Measurements from ENCODE around the gene LENG8. TPM values are rescaled to one million over a fixed set of nuclear protein-coding genes. Genes with fewer than 3 reads are reported as not detected.

LENG8 gene
- total and polyA plus RNA-seq, 2 of the 13 experiments (the other 11 are each of a cell fraction or from before 2014, with no cell fraction given): 14.3 to 41.9 TPM

DNA sequence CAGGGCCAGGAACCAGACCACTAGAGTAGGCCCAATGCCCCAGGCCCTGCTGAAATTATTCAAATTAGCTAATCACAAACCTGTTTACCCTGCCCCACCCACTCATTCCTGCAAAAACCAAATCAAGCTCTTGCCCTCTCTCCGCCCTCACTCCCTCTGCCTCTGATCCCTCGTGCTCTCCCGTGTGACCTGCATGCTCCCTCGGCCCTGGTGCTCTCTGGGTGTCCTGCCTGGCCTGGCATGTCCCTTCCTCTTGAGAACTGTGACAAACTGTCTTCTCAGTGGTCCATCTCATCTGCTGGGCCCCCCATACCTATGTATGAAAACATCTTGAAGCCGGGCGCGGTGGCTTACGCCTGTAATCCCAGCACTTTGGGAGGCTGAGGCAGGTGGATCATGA lies 45.9 kb upstream of the LENG8 start:
- in situ Hi-C loops (cut with HindIII; ENCODE audit: extremely low pct_ligation_motif_present, low pct_unique_long_range_greater_than_20kb): no loop called here
- WGBS (ENCODE audit: low lambda C conversion rate): 17% methylated on average over 4 of the region's 8 CpGs
- POLR2A ChIA-PET: no interaction called here

DNA sequence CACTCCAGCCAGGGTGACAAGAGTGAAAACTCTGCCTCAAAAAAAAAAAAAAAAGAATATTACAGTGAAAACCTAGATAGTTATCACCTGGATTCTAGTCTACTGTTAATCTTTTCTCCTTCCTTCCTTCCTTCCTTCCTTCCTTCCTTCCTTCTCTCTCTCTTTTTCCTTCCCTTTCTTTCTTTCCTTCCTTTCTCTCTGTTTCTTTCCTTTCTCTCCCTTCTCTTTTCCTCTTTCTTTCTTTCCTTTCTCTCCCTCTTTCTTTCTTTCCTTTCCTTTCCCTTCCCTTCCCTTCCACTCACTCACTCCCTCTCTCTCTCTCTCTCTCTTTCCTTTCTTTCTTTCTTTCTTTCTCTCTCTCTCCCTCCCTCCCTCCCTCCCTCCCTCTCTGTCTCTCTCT lies 43.4 kb upstream of the LENG8 start:
- ChIA-PET CTCF (ENCODE audit: low intra/inter-chr PET ratio, low total read pairs) (no interaction called here), POLR2A (no interaction called here)
- H3K4me2 ChIP-seq (ENCODE audit: low read depth, low read length): no peak overlapping the region
- FAIRE-seq (no peak), DNase-seq (ENCODE audit: low spot score) (no peak), ATAC-seq (no peak)
- no peaks in the 10 kb centered on the region for H3K4me1 ChIP-seq (ENCODE audit: insufficient read depth, low read length)
- no peak overlapping the region for H3K9ac ChIP-seq (ENCODE audit: insufficient read depth, low read depth, low read length)
- in situ Hi-C loops (cut with HindIII; ENCODE audit: extremely low pct_ligation_motif_present, low pct_unique_long_range_greater_than_20kb) (no loop called here), intact Hi-C loops (cut with micrococcal nuclease; ENCODE audit: unreplicated experiment) (no loop called here)
- H3K27me3 ChIP-seq (ENCODE audit: control insufficient read depth in 1 of 2, insufficient read depth in 2 of 2, low read length in 2 of 2): no peaks in the 10 kb centered on the region; a peak in 1 of 5 replicates
- no peak overlapping the region for H3K4me3 ChIP-seq (replicated peaks in 1 of 3; ENCODE audit: insufficient read depth in 1 of 3, low read depth in 2 of 3, low read length in 3 of 3)
- no peak overlapping the region for H2AFZ ChIP-seq (ENCODE audit: low read length)
- BruUV-seq (replicated peaks): no TSS peak
- H3K27ac ChIP-seq (ENCODE audit: extremely low read length, insufficient read depth, low read length): no peak overlapping the region
- no peaks in the 10 kb centered on the region for H3K36me3 ChIP-seq (replicated peaks in 1 of 2; ENCODE audit: control insufficient read depth in 1 of 2, insufficient read depth in 2 of 2, low read length in 2 of 2)
- H3K9me3 ChIP-seq (ENCODE audit: low read length): no peaks in the 10 kb centered on the region
- no peaks in the 10 kb centered on the region for H4K20me1 ChIP-seq (ENCODE audit: insufficient read depth, low read length)
- H3K79me2 ChIP-seq (ENCODE audit: insufficient read depth, low read length): no peaks in the 10 kb centered on the region
- no peak for TF ChIP-seq KLF13 (CRISPR knock-in tag; IDR thresholded peaks at IDR 0.05)
- no peak for TF ChIP-seq MAFG (CRISPR knock-in tag; IDR thresholded peaks at IDR 0.05)
- TF ChIP-seq TGIF2 (CRISPR knock-in tag; IDR thresholded peaks at IDR 0.05): no peak
- no peak for TF ChIP-seq NR2F1 (CRISPR knock-in tag; IDR thresholded peaks at IDR 0.05)
- no peak for TF ChIP-seq EZH2 (conservative IDR thresholded peaks at IDR 0.05; ENCODE audit: low read depth, low read length)
- no peak for TF ChIP-seq PCBP2 (optimal IDR thresholded peaks at IDR 0.05; ENCODE audit: low read depth, low read length, poor library complexity, severe bottlenecking)
- TF ChIP-seq, protein P1, sequence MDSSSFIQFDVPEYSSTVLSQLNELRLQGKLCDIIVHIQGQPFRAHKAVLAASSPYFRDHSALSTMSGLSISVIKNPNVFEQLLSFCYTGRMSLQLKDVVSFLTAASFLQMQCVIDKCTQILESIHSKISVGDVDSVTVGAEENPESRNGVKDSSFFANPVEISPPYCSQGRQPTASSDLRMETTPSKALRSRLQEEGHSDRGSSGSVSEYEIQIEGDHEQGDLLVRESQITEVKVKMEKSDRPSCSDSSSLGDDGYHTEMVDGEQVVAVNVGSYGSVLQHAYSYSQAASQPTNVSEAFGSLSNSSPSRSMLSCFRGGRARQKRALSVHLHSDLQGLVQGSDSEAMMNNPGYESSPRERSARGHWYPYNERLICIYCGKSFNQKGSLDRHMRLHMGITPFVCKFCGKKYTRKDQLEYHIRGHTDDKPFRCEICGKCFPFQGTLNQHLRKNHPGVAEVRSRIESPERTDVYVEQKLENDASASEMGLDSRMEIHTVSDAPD (CRISPR knock-in tag; IDR thresholded peaks at IDR 0.05): no peak
- no peak for TF ChIP-seq HIVEP1 (CRISPR knock-in tag; IDR thresholded peaks at IDR 0.05)
- TF ChIP-seq, protein P2, sequence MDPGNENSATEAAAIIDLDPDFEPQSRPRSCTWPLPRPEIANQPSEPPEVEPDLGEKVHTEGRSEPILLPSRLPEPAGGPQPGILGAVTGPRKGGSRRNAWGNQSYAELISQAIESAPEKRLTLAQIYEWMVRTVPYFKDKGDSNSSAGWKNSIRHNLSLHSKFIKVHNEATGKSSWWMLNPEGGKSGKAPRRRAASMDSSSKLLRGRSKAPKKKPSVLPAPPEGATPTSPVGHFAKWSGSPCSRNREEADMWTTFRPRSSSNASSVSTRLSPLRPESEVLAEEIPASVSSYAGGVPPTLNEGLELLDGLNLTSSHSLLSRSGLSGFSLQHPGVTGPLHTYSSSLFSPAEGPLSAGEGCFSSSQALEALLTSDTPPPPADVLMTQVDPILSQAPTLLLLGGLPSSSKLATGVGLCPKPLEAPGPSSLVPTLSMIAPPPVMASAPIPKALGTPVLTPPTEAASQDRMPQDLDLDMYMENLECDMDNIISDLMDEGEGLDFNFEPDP (CRISPR knock-in tag; conservative IDR thresholded peaks at IDR 0.05): no peak
- TF ChIP-seq ZNF329 (CRISPR knock-in tag; IDR thresholded peaks at IDR 0.05; ENCODE audit: low read depth): no peak
- TF ChIP-seq, protein P3, sequence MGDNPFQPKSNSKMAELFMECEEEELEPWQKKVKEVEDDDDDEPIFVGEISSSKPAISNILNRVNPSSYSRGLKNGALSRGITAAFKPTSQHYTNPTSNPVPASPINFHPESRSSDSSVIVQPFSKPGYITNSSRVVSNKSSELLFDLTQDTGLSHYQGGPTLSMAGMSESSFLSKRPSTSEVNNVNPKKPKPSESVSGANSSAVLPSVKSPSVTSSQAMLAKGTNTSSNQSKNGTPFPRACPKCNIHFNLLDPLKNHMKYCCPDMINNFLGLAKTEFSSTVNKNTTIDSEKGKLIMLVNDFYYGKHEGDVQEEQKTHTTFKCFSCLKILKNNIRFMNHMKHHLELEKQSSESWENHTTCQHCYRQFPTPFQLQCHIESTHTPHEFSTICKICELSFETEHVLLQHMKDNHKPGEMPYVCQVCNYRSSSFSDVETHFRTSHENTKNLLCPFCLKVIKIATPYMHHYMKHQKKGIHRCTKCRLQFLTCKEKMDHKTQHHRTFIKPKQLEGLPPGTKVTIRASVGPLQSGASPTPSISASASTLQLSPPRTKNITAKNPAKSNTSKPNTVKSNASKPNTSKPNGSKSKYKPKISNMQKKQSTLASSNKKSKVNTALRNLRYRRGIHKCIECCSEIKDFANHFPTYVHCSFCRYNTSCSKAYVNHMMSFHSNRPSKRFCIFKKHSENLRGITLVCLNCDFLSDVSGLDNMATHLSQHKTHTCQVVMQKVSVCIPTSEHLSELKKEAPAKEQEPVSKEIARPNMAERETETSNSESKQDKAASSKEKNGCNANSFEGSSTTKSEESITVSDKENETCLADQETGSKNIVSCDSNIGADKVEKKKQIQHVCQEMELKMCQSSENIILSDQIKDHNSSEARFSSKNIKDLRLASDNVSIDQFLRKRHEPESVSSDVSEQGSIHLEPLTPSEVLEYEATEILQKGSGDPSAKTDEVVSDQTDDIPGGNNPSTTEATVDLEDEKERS (CRISPR knock-in tag; IDR thresholded peaks at IDR 0.05): no peak
- no peak for TF ChIP-seq CEBPB (IDR thresholded peaks at IDR 0.05; ENCODE audit: borderline replicate concordance, low read depth, low read length)
- TF ChIP-seq ZNF253 (CRISPR knock-in tag; IDR thresholded peaks at IDR 0.05; ENCODE audit: borderline replicate concordance): no peak

More for the DNA sequence above, 45.9 kb upstream of the LENG8 start:
- Histone ChIP-seq H3K9ac (ENCODE audit: insufficient read depth, low read depth, low read length) (no peak overlapping the region), H2AFZ (ENCODE audit: low read length) (no peak overlapping the region), H3K27me3 (ENCODE audit: control insufficient read depth in 1 of 2, insufficient read depth in 2 of 2, low read length in 2 of 2) (peaks cover 0 to 4% of the 10 kb centered on the region in 2 experiments; a peak in 2 of 5 replicates), H4K20me1 (ENCODE audit: insufficient read depth, low read length) (no peaks in the 10 kb centered on the region), H3K4me1 (ENCODE audit: insufficient read depth, low read length) (no peaks in the 10 kb centered on the region), H3K4me3 (replicated peaks in 1 of 3; ENCODE audit: insufficient read depth in 1 of 3, low read depth in 2 of 3, low read length in 3 of 3) (no peak overlapping the region), H3K9me3 (ENCODE audit: low read length) (no peaks in the 10 kb centered on the region), H3K4me2 (ENCODE audit: low read depth, low read length) (no peak overlapping the region), H3K27ac (ENCODE audit: extremely low read length, insufficient read depth, low read length) (no peak overlapping the region), H3K79me2 (ENCODE audit: insufficient read depth, low read length) (no peaks in the 10 kb centered on the region), H3K36me3 (replicated peaks in 1 of 2; ENCODE audit: control insufficient read depth in 1 of 2, insufficient read depth in 2 of 2, low read length in 2 of 2) (no peaks in the 10 kb centered on the region)
- BruUV-seq (replicated peaks): no TSS peak
- FAIRE-seq (no peak), ATAC-seq (no peak), DNase-seq (ENCODE audit: low spot score) (no peak)
- no peak for TF ChIP-seq BORCS8-MEF2B (CRISPR knock-in tag; IDR thresholded peaks at IDR 0.05)
- CTCF ChIA-PET (ENCODE audit: low intra/inter-chr PET ratio, low total read pairs): no interaction called here
- intact Hi-C loops (cut with micrococcal nuclease; ENCODE audit: unreplicated experiment): no loop called here

Data from HepG2 (cell line).